GM18909 (cell line): ENCODE results near the gene DLGAP5.
A peak's percentile ranks its signal among the peaks of the same experiment; 100 is the strongest.

Source experiments
- ATAC-seq: cut with Tn5 transposase; IDR thresholded peaks from one replicate; pipeline ENCODE4 v1.9.1; 2021; ENCODE audit warnings: mild to moderate bottlenecking; ENCODE audit not compliant: unreplicated experiment, poor library complexity

DLGAP5 gene

GRCh38 chr14:55191203-55192053, at the start of gene DLGAP5:
TSS of gene DLGAP5 (minus strand) at chr14:55191585. CDS start at chr14:55189179, 2,406 bp downstream.
- ATAC-seq = peak; percentile 97

GRCh38 chr14:55240526-55241178, 49.3 kb upstream of the DLGAP5 start:
- no peak for ATAC-seq

GRCh38 chr14:55239320-55239719, 47.9 kb upstream of the DLGAP5 start:
- ATAC-seq = no peak

GRCh38 chr14:55238019-55238680, 46.8 kb upstream of the DLGAP5 start:
- no peak for ATAC-seq

GRCh38 chr14:55233591-55233990, 42.2 kb upstream of the DLGAP5 start:
- no peak for ATAC-seq

GRCh38 chr14:55228261-55228660, 36.9 kb upstream of the DLGAP5 start:
- no peak for ATAC-seq

- no peak for ATAC-seq
Measured at GRCh38 chr14:55223364-55223763, 32.0 kb upstream of the DLGAP5 start.

GRCh38 chr14:55221968-55222367, 30.6 kb upstream of the DLGAP5 start:
- no peak for ATAC-seq

- ATAC-seq = no peak
Measured at GRCh38 chr14:55221186-55221585, 29.8 kb upstream of the DLGAP5 start.

GRCh38 chr14:55220230-55220629, 28.8 kb upstream of the DLGAP5 start:
- ATAC-seq = no peak

GRCh38 chr14:55212634-55213033, 21.2 kb upstream of the DLGAP5 start:
- no peak for ATAC-seq

GRCh38 chr14:55207832-55208231, 16.4 kb upstream of the DLGAP5 start:
- ATAC-seq = no peak

- no peak for ATAC-seq
Measured at GRCh38 chr14:55206175-55206693, 14.8 kb upstream of the DLGAP5 start.

GRCh38 chr14:55201219-55202101, 10.1 kb upstream of the DLGAP5 start:
- no peak for ATAC-seq

GRCh38 chr14:55200651-55201050, 9.3 kb upstream of the DLGAP5 start:
- ATAC-seq = no peak

GRCh38 chr14:55198749-55199148, 7.4 kb upstream of the DLGAP5 start:
- no peak for ATAC-seq

- no peak for ATAC-seq
Measured at GRCh38 chr14:55194656-55195355, 3.4 kb upstream of the DLGAP5 start.

GRCh38 chr14:55192054-55192621, 753 bp upstream of the DLGAP5 start:
- ATAC-seq = no peak

GRCh38 chr14:55190906-55191202, 531 bp downstream of the DLGAP5 start:
- no peak for ATAC-seq
